T47D (cell line): ENCODE measurements around the gene APCDD1.

ENCODE experiments used
- DNase-seq, 2 experiments: peaks; one replicate each; pipeline versions ENCODE4 v3.0.0 to v3.0.0-alpha.2; 2011 to 2012; ENCODE audit warnings: low read depth in 1 of 2, low spot score in 1 of 2
- JUND ChIP-seq: IDR thresholded peaks from 2 replicates; pipeline ENCODE4 v1.6.1; 2012; ENCODE audit warnings: low read depth
- in situ Hi-C: cut with HindIII; loops from 2 replicates; pipeline ENCODE4 v1.10.0; 2016; ENCODE audit warnings: low sequenced_read_pairs, low pct_unique_long_range_greater_than_20kb

APCDD1 gene

DNA sequence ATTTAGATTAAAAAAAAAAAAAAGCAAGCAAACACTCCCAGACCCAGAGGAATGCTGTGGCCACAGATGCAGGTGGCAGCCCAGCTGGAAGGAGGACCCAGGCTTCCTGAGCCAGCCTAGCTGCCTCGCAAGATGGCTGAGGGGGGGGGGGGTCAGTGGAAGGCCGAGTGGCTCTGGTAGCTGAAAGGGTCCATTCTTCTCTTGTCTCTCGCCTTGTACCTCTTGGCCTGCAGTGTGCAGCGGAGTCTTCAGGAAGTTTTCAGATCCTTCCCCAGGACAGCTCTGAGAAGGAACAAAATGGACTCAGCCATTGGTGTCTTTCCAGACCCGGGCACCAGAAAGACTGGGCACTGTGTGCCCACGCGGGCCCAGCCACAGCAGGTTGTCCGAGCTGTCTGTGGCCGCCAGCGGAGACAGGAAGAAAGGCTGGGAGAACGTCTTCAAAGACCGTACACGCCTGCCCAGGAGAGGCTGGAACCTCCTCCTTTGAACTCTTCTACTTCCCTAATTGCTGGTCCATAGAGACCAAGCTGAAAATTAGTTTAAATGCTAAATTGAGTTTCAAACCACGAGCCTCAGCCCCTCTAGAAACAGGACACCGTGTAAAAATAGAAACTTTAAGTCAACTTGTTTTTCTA lies 21.3 kb downstream of the APCDD1 start:
- no peak for TF ChIP-seq JUND
- in situ Hi-C loops = no loop called here
- no peak for DNase-seq

- in situ Hi-C loops = no loop called here
- no peak for TF ChIP-seq JUND
- DNase-seq = no peak
Measured at GRCh38 chr18:10476338-10476791, 21.9 kb downstream of the APCDD1 start.

- TF ChIP-seq JUND = no peak
- DNase-seq = no peak
- in situ Hi-C loops = no loop called here
Measured at GRCh38 chr18:10477121-10477862, 22.9 kb downstream of the APCDD1 start.

GRCh38 chr18:10477863-10478260 lies 23.4 kb downstream of the APCDD1 start:
- no peak for DNase-seq
- no peak for TF ChIP-seq JUND
- in situ Hi-C loops = no loop called here

DNA sequence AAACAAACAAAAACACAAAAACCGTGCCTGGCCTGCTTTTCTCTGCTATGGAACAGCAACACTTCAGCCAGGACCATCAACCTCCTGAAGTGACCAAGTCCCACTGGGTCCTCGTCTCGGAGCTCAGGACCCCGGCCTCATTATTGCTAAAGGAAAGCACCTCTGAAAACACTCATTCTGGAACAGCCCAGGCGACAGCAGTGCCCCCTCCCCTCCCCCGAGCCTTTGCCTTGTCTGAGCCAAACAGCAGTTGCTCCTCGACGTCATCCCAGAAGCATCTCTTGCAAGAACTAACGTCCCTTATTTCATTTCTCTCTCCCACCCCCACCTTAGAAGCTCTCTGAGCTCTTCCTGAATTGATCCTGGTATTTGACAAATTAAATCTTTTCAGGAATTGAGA lies 27.4 kb downstream of the APCDD1 start:
- no peak for TF ChIP-seq JUND
- no peak for DNase-seq
- in situ Hi-C loops = no loop called here

- no peak for TF ChIP-seq JUND
- in situ Hi-C loops = no loop called here
- no peak for DNase-seq
Measured at GRCh38 chr18:10482363-10482984, 28.0 kb downstream of the APCDD1 start.

- no peak for DNase-seq
- TF ChIP-seq JUND = no peak
- in situ Hi-C loops = no loop called here
Measured at GRCh38 chr18:10482985-10483949, 28.8 kb downstream of the APCDD1 start.

GRCh38 chr18:10485475-10485874 lies 31.0 kb downstream of the APCDD1 start:
- no peak for TF ChIP-seq JUND
- no peak for DNase-seq
- in situ Hi-C loops = no loop called here

- TF ChIP-seq JUND = no peak
- DNase-seq = no peak
- in situ Hi-C loops = no loop called here
Measured at GRCh38 chr18:10486362-10486761, 31.9 kb downstream of the APCDD1 start.

DNA sequence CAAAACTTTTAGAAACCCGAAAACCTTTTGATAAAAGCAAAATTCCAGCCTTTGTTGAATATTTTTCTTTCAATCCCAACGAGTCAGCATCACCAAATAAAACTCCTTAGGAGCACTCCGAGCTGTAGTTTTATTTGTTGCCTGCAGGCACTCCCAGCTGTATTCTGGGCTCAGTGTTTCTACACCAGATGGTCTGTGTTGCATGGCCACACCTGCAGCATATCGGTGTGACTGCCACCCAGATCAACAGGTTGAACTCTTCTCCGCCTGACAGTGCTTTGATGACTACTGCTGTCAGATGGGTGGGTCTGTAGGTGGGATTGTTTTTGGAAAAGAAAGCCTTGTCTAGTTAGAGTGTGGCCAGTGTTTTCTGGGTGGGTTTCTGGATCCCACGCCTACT lies 32.7 kb downstream of the APCDD1 start:
- TF ChIP-seq JUND = no peak
- in situ Hi-C loops = no loop called here
- no peak for DNase-seq

GRCh38 chr18:10488017-10488416 lies 33.6 kb downstream of the APCDD1 start:
- TF ChIP-seq JUND = no peak
- no peak for DNase-seq
- in situ Hi-C loops = no loop called here
